ENCODE results near the gene NAP1L1.
A peak's percentile ranks its signal among the peaks of the same experiment; 100 is the strongest.

Gene NAP1L1

GRCh38 chr12:76029982-76030340 is 54.5 kb downstream of the NAP1L1 start:
- Histone ChIP-seq H3K79me2 (ENCODE audit: control insufficient read depth, insufficient read depth, low read length, unreplicated experiment) (peaks cover 67% of the 10 kb centered on the region), H3K4me3 (ENCODE audit: low read depth, low read length) (peak overlapping the region; percentile 93), H2AFZ (ENCODE audit: low read length, unreplicated experiment) (no peak overlapping the region), H3K36me3 (ENCODE audit: insufficient read depth, low read length) (peaks cover 34% of the 10 kb centered on the region), H3K27ac (ENCODE audit: low read depth, low read length) (peak overlapping the region; percentile 94), H3K27me3 (ENCODE audit: insufficient read depth, low read length) (no peaks in the 10 kb centered on the region), H3K4me1 (ENCODE audit: control insufficient read depth, insufficient read depth, low read length, unreplicated experiment) (peaks cover 39% of the 10 kb centered on the region)

- Histone ChIP-seq H2AFZ (ENCODE audit: low read length, unreplicated experiment) (no peak overlapping the region), H3K27ac (ENCODE audit: low read depth, low read length) (peak overlapping the region; percentile 94), H3K27me3 (ENCODE audit: insufficient read depth, low read length) (no peaks in the 10 kb centered on the region), H3K4me1 (ENCODE audit: control insufficient read depth, insufficient read depth, low read length, unreplicated experiment) (peaks cover 33% of the 10 kb centered on the region), H3K4me3 (ENCODE audit: low read depth, low read length) (peak overlapping the region; percentile 93), H3K79me2 (ENCODE audit: control insufficient read depth, insufficient read depth, low read length, unreplicated experiment) (peaks cover 64% of the 10 kb centered on the region), H3K36me3 (ENCODE audit: insufficient read depth, low read length) (peaks cover 34% of the 10 kb centered on the region)
These were observed 55.8 kb downstream of the NAP1L1 start for GRCh38 chr12:76028571-76029277.

DNA sequence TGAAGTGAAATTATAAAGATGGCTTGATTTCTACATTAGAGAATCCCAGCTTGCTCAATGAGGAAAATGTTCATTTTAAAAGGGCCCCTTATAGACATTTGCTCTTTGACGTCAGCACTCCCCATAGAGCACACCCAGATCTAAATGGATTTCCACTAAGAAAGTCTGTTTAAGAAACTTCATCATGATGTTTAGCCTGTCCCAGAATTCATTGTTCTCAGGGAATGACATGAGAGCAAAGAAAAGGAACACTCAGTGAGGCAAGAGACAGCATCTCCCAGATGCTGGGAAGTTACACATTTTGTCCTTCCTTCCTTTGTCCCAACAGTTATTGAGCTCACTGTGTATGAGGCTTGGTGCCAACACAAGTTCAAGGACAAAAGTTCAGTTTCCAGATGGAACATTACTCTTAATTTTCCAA is 57.8 kb downstream of the NAP1L1 start:
- peak overlapping the region; percentile 94 for H3K27ac ChIP-seq (ENCODE audit: low read depth, low read length)
- H3K27me3 ChIP-seq (ENCODE audit: insufficient read depth, low read length) = no peaks in the 10 kb centered on the region
- H3K36me3 ChIP-seq (ENCODE audit: insufficient read depth, low read length) = peaks cover 34% of the 10 kb centered on the region
- H2AFZ ChIP-seq (ENCODE audit: low read length, unreplicated experiment) = no peak overlapping the region
- H3K4me1 ChIP-seq (ENCODE audit: control insufficient read depth, insufficient read depth, low read length, unreplicated experiment) = peaks cover 29% of the 10 kb centered on the region
- H3K4me3 ChIP-seq (ENCODE audit: low read depth, low read length) = peak overlapping the region; percentile 93
- peaks cover 43% of the 10 kb centered on the region for H3K79me2 ChIP-seq (ENCODE audit: control insufficient read depth, insufficient read depth, low read length, unreplicated experiment)

- H3K27ac ChIP-seq (ENCODE audit: low read depth, low read length) = peak overlapping the region; percentile 94
- H2AFZ ChIP-seq (ENCODE audit: low read length, unreplicated experiment) = no peak overlapping the region
These were observed 58.6 kb downstream of the NAP1L1 start for GRCh38 chr12:76025601-76026575.

DNA sequence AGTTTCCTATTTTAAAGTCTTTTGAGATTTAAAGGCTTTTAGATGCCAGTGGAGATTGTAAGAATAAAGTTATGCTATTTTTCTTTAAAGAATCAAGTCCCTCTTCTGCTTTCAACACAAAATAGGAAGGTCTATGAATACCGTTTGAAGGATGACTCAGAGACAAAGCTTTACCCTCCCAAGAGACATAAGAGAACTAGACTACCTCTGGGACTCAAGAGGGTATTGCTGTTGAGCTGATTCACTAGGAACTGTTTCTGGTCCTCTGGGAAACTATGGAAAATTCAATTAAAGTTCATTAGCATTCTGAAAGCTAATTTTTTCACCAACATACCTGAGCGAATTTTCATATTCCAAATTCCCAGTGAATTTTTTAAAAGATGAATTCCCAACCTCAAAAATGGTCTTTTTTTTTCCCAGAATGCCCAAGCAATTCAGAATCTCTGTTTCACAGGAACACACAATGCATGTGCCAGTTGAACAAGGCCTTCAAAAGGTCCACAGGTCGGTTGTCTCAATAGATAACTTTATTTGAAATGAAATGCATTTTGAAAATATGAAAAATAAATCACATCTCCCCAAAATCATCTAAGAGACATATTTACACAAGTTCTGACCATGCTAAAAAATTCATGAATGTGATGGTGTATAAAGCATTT is 59.4 kb downstream of the NAP1L1 start:
- peaks cover 42% of the 10 kb centered on the region for H3K4me1 ChIP-seq (ENCODE audit: control insufficient read depth, insufficient read depth, low read length, unreplicated experiment)
- H3K79me2 ChIP-seq (ENCODE audit: control insufficient read depth, insufficient read depth, low read length, unreplicated experiment) = peaks cover 31% of the 10 kb centered on the region
- H3K36me3 ChIP-seq (ENCODE audit: insufficient read depth, low read length) = peaks cover 26% of the 10 kb centered on the region
- H2AFZ ChIP-seq (ENCODE audit: low read length, unreplicated experiment) = no peak overlapping the region
- H3K4me3 ChIP-seq (ENCODE audit: low read depth, low read length) = no peak overlapping the region
- H3K27ac ChIP-seq (ENCODE audit: low read depth, low read length) = peak overlapping the region; percentile 94
- no peaks in the 10 kb centered on the region for H3K27me3 ChIP-seq (ENCODE audit: insufficient read depth, low read length)

More at GRCh38 chr12:76025601-76026575, 58.6 kb downstream of the NAP1L1 start:
- no peaks in the 10 kb centered on the region for H3K27me3 ChIP-seq (ENCODE audit: insufficient read depth, low read length)
- H3K4me1 ChIP-seq (ENCODE audit: control insufficient read depth, insufficient read depth, low read length, unreplicated experiment) = peaks cover 36% of the 10 kb centered on the region
- H3K4me3 ChIP-seq (ENCODE audit: low read depth, low read length) = peak overlapping the region; percentile 5; the same call in 1 of the 2 replicates
- H3K36me3 ChIP-seq (ENCODE audit: insufficient read depth, low read length) = peaks cover 34% of the 10 kb centered on the region
- H3K79me2 ChIP-seq (ENCODE audit: control insufficient read depth, insufficient read depth, low read length, unreplicated experiment) = peaks cover 39% of the 10 kb centered on the region

- Histone ChIP-seq H3K27me3 (ENCODE audit: insufficient read depth, low read length) (no peaks in the 10 kb centered on the region), H3K36me3 (ENCODE audit: insufficient read depth, low read length) (peaks cover 18% of the 10 kb centered on the region), H3K79me2 (ENCODE audit: control insufficient read depth, insufficient read depth, low read length, unreplicated experiment) (peaks cover 22% of the 10 kb centered on the region), H3K4me1 (ENCODE audit: control insufficient read depth, insufficient read depth, low read length, unreplicated experiment) (peaks cover 50% of the 10 kb centered on the region), H3K4me3 (ENCODE audit: low read depth, low read length) (no peak overlapping the region), H2AFZ (ENCODE audit: low read length, unreplicated experiment) (no peak overlapping the region), H3K27ac (ENCODE audit: low read depth, low read length) (peak overlapping the region; percentile 94)
These were observed 60.2 kb downstream of the NAP1L1 start for GRCh38 chr12:76024102-76024781.

GRCh38 chr12:76023069-76023690 is 61.3 kb downstream of the NAP1L1 start:
- H3K4me1 ChIP-seq (ENCODE audit: control insufficient read depth, insufficient read depth, low read length, unreplicated experiment) = peaks cover 58% of the 10 kb centered on the region
- no peak overlapping the region for H2AFZ ChIP-seq (ENCODE audit: low read length, unreplicated experiment)
- H3K4me3 ChIP-seq (ENCODE audit: low read depth, low read length) = no peak overlapping the region
- peak overlapping the region; percentile 99 for H3K27ac ChIP-seq (ENCODE audit: low read depth, low read length)
- peaks cover 8% of the 10 kb centered on the region for H3K36me3 ChIP-seq (ENCODE audit: insufficient read depth, low read length)
- no peaks in the 10 kb centered on the region for H3K27me3 ChIP-seq (ENCODE audit: insufficient read depth, low read length)
- H3K79me2 ChIP-seq (ENCODE audit: control insufficient read depth, insufficient read depth, low read length, unreplicated experiment) = peaks cover 12% of the 10 kb centered on the region

- Histone ChIP-seq H3K4me1 (ENCODE audit: control insufficient read depth, insufficient read depth, low read length, unreplicated experiment) (peaks cover 61% of the 10 kb centered on the region), H3K36me3 (ENCODE audit: insufficient read depth, low read length) (peaks cover 7% of the 10 kb centered on the region; the same call in 1 of the 2 replicates), H3K79me2 (ENCODE audit: control insufficient read depth, insufficient read depth, low read length, unreplicated experiment) (peaks cover 6% of the 10 kb centered on the region), H3K4me3 (ENCODE audit: low read depth, low read length) (no peak overlapping the region), H3K27ac (ENCODE audit: low read depth, low read length) (peak overlapping the region; percentile 99), H3K27me3 (ENCODE audit: insufficient read depth, low read length) (no peaks in the 10 kb centered on the region), H2AFZ (ENCODE audit: low read length, unreplicated experiment) (no peak overlapping the region)
These were observed 62.0 kb downstream of the NAP1L1 start for GRCh38 chr12:76022506-76022905.

GRCh38 chr12:76020731-76021672 is 63.5 kb downstream of the NAP1L1 start:
- no peaks in the 10 kb centered on the region for H3K27me3 ChIP-seq (ENCODE audit: insufficient read depth, low read length)
- H3K27ac ChIP-seq (ENCODE audit: low read depth, low read length) = peak overlapping the region; percentile 99
- no peaks in the 10 kb centered on the region for H3K36me3 ChIP-seq (ENCODE audit: insufficient read depth, low read length)
- peaks cover 47% of the 10 kb centered on the region for H3K4me1 ChIP-seq (ENCODE audit: control insufficient read depth, insufficient read depth, low read length, unreplicated experiment)
- peak overlapping the region; percentile 19 for H2AFZ ChIP-seq (ENCODE audit: low read length, unreplicated experiment)
- H3K79me2 ChIP-seq (ENCODE audit: control insufficient read depth, insufficient read depth, low read length, unreplicated experiment) = no peaks in the 10 kb centered on the region
- H3K4me3 ChIP-seq (ENCODE audit: low read depth, low read length) = 0 out of 2 replicates have a peak overlapping the region, but pooled peaks have one; percentile 13
